CD1c-positive myeloid dendritic cell (primary cell): Measurements from ENCODE around the gene TNS3.

Source experiments
- DNase-seq: peaks from one replicate; pipeline ENCODE4 v3.0.0-alpha.2; 2016; ENCODE audit errors: extremely low spot score

The TNS3 gene

DNA sequence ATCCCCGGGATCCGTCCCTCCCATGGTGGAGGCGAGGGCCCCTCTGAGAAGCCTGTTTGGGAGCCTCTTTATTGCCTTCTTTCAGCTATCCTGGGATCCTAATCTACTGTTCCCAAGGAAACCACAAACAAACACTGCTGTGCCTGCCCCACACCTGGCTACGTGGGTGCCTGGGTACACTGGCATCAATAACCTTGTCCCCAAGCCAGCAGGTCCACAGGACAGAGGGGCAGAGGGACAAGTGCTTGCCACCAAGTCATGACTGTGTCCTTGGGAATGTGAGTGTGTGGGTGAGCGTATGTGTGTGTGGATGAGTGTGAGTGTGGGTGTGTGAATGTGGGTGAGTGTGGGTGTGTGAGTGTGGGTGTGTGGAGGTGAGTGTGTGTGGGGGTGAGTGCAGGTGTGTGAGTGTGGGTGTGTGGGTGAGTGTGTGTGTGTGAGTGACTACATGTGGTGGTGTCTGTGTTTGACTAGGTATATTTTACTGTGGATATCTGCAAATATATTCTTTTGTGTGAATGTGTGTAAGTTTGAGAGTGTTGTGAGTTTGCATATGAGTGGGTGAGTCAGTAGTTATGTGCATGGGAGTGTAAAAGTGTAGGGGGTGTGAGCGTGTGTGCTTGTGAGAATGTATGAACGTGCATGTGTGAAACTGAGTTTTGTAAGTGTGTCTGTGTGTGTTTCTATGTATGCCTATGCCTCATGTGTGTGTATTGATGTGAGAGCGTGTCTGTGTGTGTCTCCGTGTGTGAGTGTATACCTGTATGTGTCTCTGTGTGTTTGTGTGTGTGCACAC, 96.1 kb downstream of the TNS3 start:
- DNase-seq = no peak

DNA sequence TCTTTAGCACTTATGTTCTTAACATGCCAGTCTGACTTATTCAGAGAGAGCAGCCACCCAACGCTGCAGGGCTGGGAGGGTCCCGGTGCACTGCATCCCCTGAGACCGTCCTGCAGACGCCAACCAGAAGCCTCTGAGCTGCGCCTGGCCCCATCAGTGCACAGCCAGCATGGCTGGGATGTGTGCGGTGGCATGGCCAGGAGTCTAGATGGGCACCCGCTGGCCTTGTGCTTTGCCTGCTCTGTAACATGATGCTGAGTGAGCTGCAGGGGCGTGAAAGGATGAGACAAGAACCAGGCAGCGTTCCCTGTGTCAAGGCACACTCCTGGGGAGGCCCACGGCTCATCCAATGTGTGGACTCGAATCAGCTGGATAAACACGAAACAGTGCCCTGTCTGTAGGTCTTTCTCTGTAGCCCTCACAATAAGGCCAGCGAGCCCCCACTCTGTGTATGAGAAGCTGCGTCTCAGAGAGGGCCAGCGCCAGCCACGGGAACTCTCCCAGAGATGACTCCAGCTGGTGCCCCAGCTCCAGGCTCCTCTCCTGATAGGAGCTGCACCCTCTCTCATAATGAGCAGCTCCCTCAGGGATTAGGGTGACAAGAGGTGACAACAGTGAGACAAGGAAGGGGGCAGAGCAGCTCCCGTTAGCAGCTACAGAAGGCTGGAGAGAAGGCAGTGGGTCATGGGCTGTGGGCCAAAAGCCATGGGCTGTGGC, 96.8 kb downstream of the TNS3 start:
- no peak for DNase-seq

DNA sequence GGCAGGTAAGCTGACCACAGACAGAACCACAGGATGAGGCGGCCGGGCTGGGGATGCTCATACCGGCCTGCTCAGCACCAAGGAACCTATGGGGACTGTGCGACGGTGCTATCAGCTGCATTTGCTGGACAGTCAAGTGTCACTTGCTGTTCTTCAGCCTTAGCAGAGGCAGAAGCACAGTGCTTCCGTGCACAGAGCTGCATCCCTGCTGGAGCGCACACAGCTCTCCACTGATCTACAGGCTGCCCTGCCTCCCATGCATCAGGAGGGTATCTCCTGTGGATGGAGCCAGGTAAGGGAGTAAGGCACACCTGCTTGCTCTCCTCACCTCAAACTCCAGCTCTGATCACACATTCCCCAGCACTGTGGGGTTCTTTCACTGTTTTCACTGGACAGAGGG, 97.5 kb downstream of the TNS3 start:
- DNase-seq = no peak

DNA sequence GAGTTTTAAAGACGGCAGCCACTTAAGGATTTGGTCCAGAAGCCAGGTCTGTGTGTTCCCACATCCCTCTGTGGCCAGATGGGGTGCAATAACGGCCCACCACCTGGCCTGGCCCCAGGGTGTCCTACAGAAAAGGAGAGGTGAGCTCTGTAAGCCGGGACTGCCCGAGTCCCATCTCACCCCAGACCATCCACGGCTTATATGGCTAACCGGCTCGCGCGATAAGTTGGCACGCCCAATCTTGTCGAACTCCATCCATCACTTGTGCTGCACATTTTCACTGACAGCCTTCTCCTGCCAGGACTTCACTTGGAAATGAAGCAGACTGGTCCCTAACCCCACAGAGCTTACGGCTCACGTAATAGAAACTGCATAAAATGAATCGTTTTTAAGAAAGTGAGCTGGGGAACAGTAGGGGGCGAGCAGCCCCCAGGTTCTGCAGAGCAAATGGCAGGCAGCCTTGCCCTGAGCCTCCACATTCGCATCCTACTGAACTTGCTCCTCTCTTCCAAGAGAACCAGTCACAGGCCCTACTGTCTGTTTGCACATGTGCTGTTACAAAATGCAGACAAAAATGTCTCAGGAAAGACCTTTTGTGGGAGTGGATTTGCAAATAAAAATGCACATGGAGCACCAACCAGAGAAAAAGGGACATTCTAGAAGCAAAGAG, 98.2 kb downstream of the TNS3 start:
- DNase-seq = no peak

DNA sequence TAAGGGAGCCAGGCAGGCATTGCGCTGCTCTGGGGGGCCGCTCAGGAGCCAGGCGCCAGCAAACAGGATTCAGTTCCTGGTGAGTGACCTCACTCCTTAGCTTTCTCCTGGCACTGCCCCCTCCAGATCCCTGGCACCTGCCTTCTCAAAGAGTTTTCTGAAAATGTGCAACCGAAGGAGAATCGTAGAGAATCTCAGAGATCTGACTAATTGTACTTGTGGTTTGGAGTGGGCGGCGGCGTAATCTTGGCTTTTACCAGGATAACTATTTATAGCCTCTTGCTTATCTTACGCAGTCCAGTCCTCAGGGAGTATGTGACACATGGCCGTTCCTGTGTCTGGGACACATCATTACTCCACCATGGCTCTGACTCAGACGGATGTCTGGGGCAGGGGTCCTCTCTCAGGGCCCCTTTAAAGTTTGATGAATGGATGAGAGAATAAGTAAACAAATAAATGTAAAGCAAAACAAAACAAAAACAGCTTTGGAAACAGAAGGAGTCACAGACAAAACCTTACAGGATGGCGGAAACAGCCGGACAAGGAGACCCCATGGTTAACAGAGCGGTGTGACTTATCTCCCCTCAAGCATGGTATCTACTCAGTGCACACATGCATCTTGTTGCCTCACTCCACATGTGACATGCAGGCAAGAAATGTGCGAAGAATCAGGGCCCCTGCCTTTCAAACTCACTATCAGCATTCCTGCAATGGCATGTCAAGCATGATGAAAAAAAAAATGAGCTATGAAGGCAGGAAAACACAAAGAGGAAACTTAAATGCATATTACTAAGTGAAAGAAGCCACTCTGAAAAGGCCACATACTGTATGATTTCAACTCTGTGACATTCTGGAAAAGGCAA, 99.7 kb downstream of the TNS3 start:
- peak; percentile 88 for DNase-seq

DNA sequence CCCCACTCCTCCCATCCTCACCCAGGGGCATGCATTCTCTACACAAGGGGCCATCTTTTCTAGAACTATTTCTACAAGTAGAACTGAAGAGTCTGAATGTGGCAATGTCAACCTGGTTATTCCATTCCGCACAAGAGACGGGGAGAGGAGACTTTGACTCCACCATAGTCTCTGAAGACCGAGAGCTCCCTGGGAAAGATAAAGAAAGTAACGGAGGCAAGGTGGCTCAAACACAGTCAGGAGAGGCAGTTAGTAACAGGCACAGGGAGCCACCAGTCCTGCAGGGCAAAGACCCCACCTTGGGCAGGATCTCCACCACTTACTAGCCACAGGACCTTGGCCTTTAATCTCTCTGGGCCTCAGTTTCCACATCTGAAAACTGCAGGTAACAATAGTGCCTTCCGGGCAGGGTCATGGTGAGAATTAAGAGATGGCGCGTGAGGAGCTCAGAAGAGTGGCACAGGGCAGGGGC, 100.3 kb downstream of the TNS3 start:
- no peak for DNase-seq

DNA sequence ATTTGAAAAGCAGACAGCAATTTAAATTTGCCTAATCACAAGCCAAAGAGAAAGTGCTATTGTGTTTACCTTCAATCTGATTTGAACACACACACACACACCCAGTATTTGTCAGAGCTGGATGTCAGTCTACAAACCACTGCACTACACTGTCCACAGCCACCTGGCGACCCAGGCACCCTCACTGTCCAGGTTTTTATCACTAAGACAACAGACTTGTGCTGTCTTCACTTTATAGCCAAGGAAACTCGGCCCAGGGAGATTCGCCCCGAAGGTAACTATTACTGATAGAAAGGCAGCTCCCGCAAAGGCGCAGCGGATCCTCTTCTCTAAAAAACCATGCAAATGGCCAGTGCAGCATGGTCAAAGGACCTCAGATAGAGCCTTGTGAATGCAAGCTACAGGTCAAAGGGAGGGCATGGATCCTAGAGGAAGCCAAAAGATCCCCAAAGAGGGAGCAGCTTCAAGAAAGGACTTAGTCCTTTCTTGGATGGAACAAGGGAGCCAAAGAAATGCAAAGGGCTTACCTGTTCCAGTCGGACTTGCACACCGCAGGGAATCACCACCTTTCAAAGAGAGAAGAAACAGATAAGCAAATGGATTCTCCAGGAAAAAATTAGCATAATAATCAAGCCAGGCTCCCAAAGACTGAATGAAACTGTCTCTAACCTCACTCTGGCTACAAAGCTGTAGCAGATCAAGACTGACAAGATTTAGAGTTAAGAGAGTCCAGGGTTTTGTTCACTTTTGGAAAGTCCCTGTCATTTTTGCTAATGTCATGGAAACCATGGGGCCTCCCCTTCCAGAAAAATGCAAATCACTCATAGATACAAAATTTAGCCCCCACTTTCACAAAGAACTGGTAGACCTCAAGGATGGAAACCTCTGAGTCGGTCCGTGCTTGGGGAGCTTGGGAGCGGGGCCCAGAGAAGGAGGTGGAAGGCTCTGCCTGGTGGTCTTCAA, 101.1 kb downstream of the TNS3 start:
- peak; percentile 59 for DNase-seq

DNA sequence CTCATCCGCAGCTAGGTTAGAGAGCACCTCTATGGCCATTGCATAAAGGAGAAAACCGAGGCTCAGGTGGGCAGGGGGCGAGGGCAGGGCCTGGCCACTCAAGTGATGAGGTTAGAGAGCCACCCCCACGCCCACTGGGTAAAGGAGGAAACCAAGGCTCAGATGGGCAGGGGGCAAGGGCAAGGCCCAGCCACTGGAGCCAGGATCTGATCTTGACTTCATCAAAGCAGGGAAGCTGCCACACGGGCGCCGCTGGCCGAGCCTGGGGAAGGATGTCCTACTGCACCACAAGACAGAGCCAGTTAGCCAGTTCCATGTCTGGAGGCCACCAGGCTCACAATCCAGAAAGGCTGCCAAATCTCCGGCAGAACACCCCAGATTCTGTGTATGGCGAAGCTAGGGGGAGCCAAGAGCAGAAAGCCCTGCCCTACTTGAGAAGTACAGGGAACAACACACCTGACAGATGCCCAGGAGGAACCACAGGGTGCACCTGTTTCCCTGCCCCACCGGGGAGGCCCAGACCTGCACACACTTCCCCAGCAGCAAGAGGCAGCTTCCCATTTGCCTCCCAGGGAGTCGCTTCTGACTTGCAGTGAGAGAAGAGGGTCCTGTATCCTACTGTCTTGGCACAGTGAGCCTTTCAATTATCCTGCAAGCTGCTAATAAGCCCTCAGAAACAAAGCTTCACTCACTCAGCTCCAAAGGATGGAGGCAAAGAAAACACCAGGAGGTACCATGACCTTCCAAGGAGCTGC, 101.9 kb downstream of the TNS3 start:
- DNase-seq = no peak

DNA sequence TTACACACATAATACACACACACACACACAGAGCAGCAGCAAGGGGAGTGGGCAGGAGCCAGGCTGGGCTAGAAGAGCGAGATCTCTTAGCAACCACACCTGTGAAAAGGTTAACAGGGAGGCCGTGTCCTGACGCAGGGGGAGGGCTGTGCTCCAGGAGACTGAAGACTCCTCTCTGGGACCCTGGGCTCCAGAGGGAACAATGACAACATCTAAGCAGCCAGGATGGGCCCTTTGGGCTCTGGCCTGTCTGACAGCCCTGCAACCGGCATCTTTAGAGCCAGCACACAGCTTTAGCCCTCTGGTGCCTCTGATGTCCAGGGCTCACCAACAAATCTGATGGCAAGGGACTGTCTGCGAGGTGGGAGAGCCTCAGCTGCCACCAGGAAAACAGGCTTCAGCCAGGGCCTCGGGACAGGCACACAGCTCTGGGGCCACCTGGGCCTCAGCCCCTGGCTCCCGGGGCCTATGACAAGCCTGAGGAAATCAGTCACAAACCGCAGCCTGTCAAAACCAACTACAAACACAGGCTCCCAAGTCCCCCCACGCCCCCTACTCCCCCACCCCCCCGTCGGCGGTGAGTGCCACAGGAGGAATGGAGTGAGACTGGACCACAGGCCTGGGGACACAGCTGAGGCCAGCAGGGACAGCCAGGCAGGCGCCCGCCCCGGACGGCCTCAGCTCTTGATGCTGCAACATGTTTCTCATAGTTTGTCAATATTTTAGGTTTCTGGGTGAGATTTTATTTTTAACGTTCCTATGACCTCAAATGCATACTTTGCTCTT, 102.8 kb downstream of the TNS3 start:
- no peak for DNase-seq

DNA sequence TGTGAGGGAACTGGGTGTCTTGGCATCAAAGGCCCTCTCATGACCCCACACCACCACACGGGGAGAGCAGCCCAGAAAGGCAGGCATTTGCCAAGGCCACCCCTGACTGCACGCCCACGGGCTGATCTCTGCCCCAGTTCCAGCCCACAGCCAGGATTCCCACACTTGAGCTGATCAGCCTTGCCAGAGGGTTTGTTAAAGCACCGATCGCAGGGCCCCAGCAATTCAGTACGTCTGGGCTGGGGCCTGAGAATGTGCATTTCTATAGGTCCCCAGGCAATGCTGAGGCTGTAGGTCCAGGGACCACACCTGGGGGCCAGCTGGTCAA, 103.9 kb downstream of the TNS3 start:
- DNase-seq = peak; percentile 63

DNA sequence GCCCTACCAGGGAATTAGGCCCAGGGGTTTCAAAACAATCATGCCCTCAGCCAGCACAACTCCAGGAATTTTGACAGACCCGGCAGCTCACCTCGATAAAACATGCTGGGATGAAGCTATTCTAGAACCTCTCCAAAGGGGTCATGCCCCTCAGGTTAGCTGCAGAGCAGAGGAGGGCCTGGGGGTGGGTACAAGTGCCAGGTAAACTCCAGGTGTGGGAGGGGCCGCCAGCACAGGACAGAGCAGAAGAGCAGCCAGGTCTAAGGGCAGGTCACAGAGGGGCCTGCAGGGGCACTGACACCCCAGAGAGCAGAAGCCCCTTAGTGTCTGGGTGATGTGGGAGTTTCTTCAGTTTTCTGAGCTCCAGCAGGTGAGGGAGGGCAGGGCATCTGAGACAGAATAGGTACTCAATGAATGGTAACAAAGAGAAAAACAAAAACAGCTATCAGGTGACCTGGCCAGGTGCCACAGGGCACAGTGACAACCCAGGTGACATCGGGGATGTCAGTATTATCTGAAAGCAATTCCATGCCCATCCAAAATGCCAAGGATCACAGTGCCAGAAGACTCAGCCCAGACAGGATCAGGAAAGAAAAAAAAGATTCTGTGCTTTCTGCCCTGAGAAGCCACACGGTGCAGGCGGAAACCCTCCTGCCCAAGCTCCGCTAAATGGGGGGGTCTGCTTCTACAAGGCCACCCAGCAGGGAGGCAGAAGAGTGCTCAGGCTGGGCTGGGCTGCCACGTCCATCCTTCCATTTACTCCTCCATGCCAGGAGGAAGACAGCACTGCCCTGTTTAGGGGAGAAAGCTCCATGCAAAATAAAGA, 104.5 kb downstream of the TNS3 start:
- no peak for DNase-seq

DNA sequence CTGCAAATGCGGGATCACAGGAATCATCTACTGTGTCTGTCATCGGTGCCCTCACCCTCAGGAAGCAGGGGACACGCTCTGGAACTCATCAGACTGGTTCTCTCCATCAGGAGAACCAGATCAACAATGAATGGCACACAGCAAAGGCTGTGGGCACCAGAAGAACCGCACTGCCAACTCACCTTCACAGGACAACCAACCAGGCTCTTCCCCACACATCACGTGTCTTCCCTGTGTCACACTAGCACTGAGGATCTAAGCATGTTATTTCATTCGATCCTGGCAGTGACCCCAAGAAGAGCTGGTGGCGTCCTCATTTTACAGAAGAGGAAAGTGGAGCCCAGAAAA, 106.1 kb downstream of the TNS3 start:
- no peak for DNase-seq

DNA sequence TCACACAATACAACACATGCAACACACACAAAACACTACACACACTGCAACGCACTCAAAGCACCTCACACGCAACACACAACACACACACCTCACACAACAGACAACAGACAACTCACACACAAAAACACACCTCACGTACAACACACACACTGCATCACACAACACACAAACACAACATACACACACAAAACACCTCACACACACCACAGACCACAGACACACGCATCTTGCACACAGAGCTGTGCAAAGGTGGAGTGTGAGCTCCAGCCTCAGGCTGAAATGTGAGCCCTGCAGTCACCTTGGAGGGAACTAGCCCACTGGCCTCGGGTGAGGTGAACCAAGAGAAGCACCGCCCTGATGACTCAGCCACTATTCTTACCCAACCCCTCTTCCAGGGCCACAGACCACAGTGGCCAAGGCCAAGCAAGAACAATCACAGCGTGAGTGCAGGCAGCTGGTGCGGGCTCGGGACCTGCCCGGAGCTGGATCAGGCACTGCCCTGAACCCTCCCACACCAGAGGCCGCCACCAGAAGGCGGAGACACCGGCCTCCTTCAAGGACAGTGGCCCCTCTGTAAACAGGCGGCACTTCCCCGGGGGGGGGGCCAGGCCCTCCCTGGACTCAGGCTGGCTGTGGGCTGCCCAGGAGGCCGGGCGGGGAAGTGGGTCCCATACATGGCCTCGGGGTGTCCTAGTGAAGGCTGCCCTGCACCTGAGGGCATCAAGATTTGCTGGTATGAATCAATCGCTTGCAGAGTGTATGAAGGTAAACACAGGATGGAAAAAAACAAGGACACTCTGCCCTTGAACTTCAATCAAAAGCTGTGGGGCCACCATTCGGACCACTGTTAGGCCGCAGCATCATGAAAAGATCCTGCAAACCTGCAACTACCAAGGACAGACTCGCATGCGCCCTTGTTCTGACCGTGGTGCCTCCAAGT, 106.7 kb downstream of the TNS3 start:
- peak; percentile 93 for DNase-seq

DNA sequence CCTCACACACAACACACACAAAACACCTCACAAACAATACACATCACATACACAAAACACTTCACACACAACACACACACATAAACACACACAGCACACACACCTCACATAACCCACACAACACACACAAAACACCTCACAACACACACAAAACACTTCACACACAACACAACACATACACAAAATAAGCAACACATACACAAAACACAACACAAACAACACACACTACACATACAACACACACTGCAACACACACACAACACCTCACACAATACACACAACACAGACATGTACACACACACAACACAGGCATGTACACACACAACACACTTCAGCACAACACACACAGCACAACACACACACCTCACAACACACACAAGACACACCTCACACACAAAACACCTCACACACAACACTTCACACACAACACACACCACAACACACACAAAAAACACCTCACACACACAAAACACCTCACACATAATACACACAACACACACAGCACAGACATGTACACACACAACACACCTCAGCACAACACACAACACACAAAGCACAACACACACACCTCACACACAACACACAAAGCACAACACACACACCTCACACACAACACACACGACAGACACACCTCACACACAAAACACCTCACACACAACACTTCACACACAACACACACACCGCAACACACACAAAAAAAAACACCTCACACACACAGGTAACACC, 107.5 kb downstream of the TNS3 start:
- DNase-seq = no peak

DNA sequence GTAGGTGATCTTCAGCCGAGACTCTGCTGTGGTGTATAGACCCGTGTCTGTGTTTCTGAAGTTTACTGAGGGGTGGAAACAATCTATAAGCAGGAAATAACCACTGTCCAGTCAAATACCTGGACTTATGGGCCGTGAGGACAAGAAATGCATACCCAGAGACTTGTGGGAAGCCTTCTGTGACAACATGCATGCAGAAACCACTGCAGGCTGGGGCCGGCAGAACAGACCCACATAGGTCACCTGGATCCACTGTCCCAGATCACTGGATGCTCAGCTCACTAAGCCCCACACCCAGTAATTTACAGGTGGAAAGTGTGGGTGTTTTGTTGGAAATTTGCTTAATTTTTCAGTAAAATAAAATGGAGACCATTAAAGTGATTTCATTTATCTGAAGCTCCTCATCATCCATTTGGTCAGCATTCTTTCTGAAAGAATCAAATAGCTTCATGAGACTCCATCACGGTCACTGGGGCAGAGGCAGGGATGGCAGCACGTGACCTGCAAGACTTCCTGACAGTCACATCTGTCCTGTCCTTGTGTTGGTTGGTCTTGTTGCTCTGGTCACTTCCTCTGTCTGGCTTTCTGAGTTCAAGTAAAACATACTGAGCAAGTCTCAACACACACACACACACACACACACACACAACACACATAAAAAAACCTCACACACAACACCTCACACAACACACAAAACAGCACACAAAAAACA, 108.3 kb downstream of the TNS3 start:
- DNase-seq = peak; percentile 54
